G401.6 (cell line): ENCODE data around the gene KSR2.
"Not testable (repeated sequence)": the region's sequence is repeated elsewhere in the genome, so short reads cannot be mapped to it uniquely, and the experiment has no call there.

Experiments
- FAIRE-seq: peaks from 2 replicates; lab custom pipeline; 2012; peaks lifted over from hg19 to GRCh38; lab: Jason Lieb, UNC

The KSR2 gene

GRCh38 chr12:117857139-117857538, 111.7 kb downstream of the KSR2 start:
- not testable (repeated sequence) for FAIRE-seq

- FAIRE-seq = no peak
Observed at GRCh38 chr12:117855165-117855564, 113.6 kb downstream of the KSR2 start.

GRCh38 chr12:117854339-117855012, 114.3 kb downstream of the KSR2 start:
- FAIRE-seq = peak; percentile 74

GRCh38 chr12:117853600-117853999, 115.2 kb downstream of the KSR2 start:
- FAIRE-seq = no peak

GRCh38 chr12:117850048-117850447, 118.7 kb downstream of the KSR2 start:
- FAIRE-seq = peak; percentile 75

- no peak for FAIRE-seq
Observed at GRCh38 chr12:117847371-117847770, 121.4 kb downstream of the KSR2 start.

GRCh38 chr12:117845271-117845904, 123.4 kb downstream of the KSR2 start:
- no peak for FAIRE-seq

- FAIRE-seq = no peak
Observed at GRCh38 chr12:117844114-117844830, 124.5 kb downstream of the KSR2 start.

- no peak for FAIRE-seq
Observed at GRCh38 chr12:117842630-117843029, 126.2 kb downstream of the KSR2 start.

- no peak for FAIRE-seq
Observed at GRCh38 chr12:117842220-117842619, 126.6 kb downstream of the KSR2 start.

- FAIRE-seq = no peak
Observed at GRCh38 chr12:117837737-117838050, 131.1 kb downstream of the KSR2 start.

- no peak for FAIRE-seq
Observed at GRCh38 chr12:117836999-117837736, 131.6 kb downstream of the KSR2 start.

- FAIRE-seq = no peak
Observed at GRCh38 chr12:117836476-117836875, 132.3 kb downstream of the KSR2 start.

- FAIRE-seq = no peak
Observed at GRCh38 chr12:117835156-117835555, 133.6 kb downstream of the KSR2 start.

GRCh38 chr12:117832459-117833457, 136.0 kb downstream of the KSR2 start:
- FAIRE-seq = no peak

- FAIRE-seq = no peak
Observed at GRCh38 chr12:117830471-117830870, 138.3 kb downstream of the KSR2 start.

GRCh38 chr12:117829108-117829507, 139.7 kb downstream of the KSR2 start:
- no peak for FAIRE-seq

GRCh38 chr12:117827660-117828059, 141.1 kb downstream of the KSR2 start:
- no peak for FAIRE-seq

- no peak for FAIRE-seq
Observed at GRCh38 chr12:117825827-117826226, 143.0 kb downstream of the KSR2 start.

GRCh38 chr12:117821480-117822175, 147.2 kb downstream of the KSR2 start:
- FAIRE-seq = no peak
